T-cell (primary cell): ENCODE data around the gene FTO. TPM values are rescaled to one million over a fixed set of nuclear protein-coding genes. Genes with fewer than 3 reads are reported as not detected.

ENCODE experiments used
- ATAC-seq, 4 experiments: fragments of 200-7000 bp in 3 of 4; fragments of 150-1000 bp in 1 of 4; cut with Tn5 transposase; replicated peaks in 1 of 4; 1 replicate in 3 of 4; 2 replicates in 1 of 4; pipeline ENCODE4 v1.10.0; 2021; ENCODE audit warnings: moderate library complexity in 3 of 4, mild to moderate bottlenecking in 2 of 4, moderate number of reproducible peaks in 1 of 4
- CTCF ChIA-PET, 2 donors: fragments of 300-600 bp; sonication (Branson Sonifier 250); formaldehyde crosslinking; loops; one replicate each; lab custom pipeline; 2022; ENCODE audit warnings: antibody characterized with exemption in 2 of 2; lab: Charles Lee
- POLR2A ChIA-PET, 2 donors: fragments of 300-600 bp; sonication (Branson Sonifier 250); formaldehyde crosslinking; loops; one replicate each; lab custom pipeline; 2022; ENCODE audit warnings: antibody characterized with exemption in 2 of 2; lab: Charles Lee
- DNase-seq, 35 experiments: peaks; one replicate each; pipeline versions ENCODE4 v3.0.0 to v3.0.0-alpha.2; 2013 to 2023
- H3K27ac ChIP-seq: one replicate; pipeline ENCODE4 v1.5.1; 2013; ENCODE audit warnings: low read length
- H3K27me3 ChIP-seq, 2 experiments: replicated peaks in 1 of 2; 1 replicate in 1 of 2; 2 replicates in 1 of 2; pipeline versions ENCODE4 v1.6.1 to v1.7.0; 2013; ENCODE audit warnings: low read length in 1 of 2, mixed read lengths in 1 of 2; ENCODE audit not compliant: control insufficient read depth in 2 of 2, insufficient read depth in 2 of 2; ENCODE audit errors: extremely low read depth in 1 of 2
- H3K36me3 ChIP-seq, 2 donors: 1 replicate in 1 of 2; 2 replicates in 1 of 2; pipeline versions ENCODE4 v1.6.1 to v1.7.0; 2013; ENCODE audit warnings: low read length in 1 of 2; ENCODE audit not compliant: control insufficient read depth in 2 of 2, insufficient read depth in 1 of 2; ENCODE audit errors: extremely low read depth in 1 of 2
- H3K4me1 ChIP-seq, 2 experiments: 1 replicate in 1 of 2; 2 replicates in 1 of 2; pipeline versions ENCODE4 v1.6.1 to v1.7.0; 2013; ENCODE audit warnings: low read length in 2 of 2, mixed read lengths in 1 of 2; ENCODE audit not compliant: insufficient read depth in 2 of 2, control insufficient read depth in 1 of 2; ENCODE audit errors: extremely low read depth in 1 of 2
- H3K4me3 ChIP-seq, 2 donors: 1 replicate in 1 of 2; 2 replicates in 1 of 2; pipeline versions ENCODE4 v1.5.1 to v1.7.0; 2013; ENCODE audit warnings: mild to moderate bottlenecking in 2 of 2, low read length in 1 of 2, moderate library complexity in 1 of 2; ENCODE audit not compliant: control insufficient read depth in 1 of 2; ENCODE audit errors: extremely low read depth in 1 of 2
- H3K9me3 ChIP-seq: 2 replicates; pipeline ENCODE4 v1.7.0; 2013
- H3K27ac Mint-ChIP-seq, 2 donors: one replicate each; pipeline ENCODE4 v1.8.0; 2020 to 2021; ENCODE audit warnings: mild to moderate bottlenecking in 2 of 2, mixed read lengths in 2 of 2
- H3K27me3 Mint-ChIP-seq, 2 donors: one replicate each; pipeline ENCODE4 v1.8.0; 2021 to 2022; ENCODE audit warnings: mixed read lengths in 2 of 2
- H3K36me3 Mint-ChIP-seq: one replicate; pipeline ENCODE4 v1.8.0; 2021; ENCODE audit warnings: mixed read lengths
- H3K4me1 Mint-ChIP-seq, 3 donors: one replicate each; pipeline ENCODE4 v1.8.0; 2020 to 2022; ENCODE audit warnings: mixed read lengths in 3 of 3, mild to moderate bottlenecking in 1 of 3
- H3K4me3 Mint-ChIP-seq, 3 donors: one replicate each; pipeline ENCODE4 v1.8.0; 2020 to 2022; ENCODE audit warnings: mild to moderate bottlenecking in 3 of 3, mixed read lengths in 3 of 3, moderate library complexity in 3 of 3
- H3K9me3 Mint-ChIP-seq, 3 donors: one replicate each; pipeline ENCODE4 v1.8.0; 2020 to 2022; ENCODE audit warnings: mixed read lengths in 3 of 3
- WGBS: methylation state at CpG from one replicate; pipeline ENCODE4 v1.1.5; 2013; ENCODE audit warnings: missing lambda C conversion rate; ENCODE audit not compliant: insufficient coverage; 5-methylcytosine and 5-hydroxymethylcytosine counted together
- total RNA-seq, 35 experiments: library from RNA in 6 of 35; stranded (reverse) in 6 of 35; fragments of 120-200 nt in 1 of 35; gene quantifications; one replicate each; pipeline versions ENCODE4 v1.2.1 to v1.2.4 and lab custom pipeline; 2013 to 2026

The FTO gene
- total RNA-seq, 5 donors from 2014 or later (not counting 1 experiment from before 2014, with no cell fraction given): 44.7 to 69.0 (median 46.0) TPM

GRCh38 chr16:54051821-54052220 is 347.9 kb downstream of the FTO start:
- ChIA-PET POLR2A (no interaction called here), CTCF (no interaction called here)
- Mint-ChIP-seq H3K36me3 (peaks cover 13% of the 10 kb centered on the region), H3K4me1 (peaks cover 0 to 11% (median 5%) of the 10 kb centered on the region in 3 donors), H3K27me3 (no peaks in the 10 kb centered on the region), H3K9me3 (no peaks in the 10 kb centered on the region), H3K4me3 (no peak overlapping the region), H3K27ac (no peak overlapping the region)
- no peak overlapping the region for H3K4me3 ChIP-seq
- WGBS: 37% methylated on average over 4 of the region's 5 CpGs
- no peaks in the 10 kb centered on the region for H3K27me3 ChIP-seq
- ATAC-seq: no peak
- no peaks in the 10 kb centered on the region for H3K36me3 ChIP-seq
- DNase-seq: no peak
- no peaks in the 10 kb centered on the region for H3K9me3 ChIP-seq
- no peak overlapping the region for H3K27ac ChIP-seq
- peaks cover 0 to 4% of the 10 kb centered on the region in 2 experiments for H3K4me1 ChIP-seq

GRCh38 chr16:54052271-54052670 is 348.3 kb downstream of the FTO start:
- DNase-seq (no peak), ATAC-seq (no peak)
- Histone ChIP-seq H3K9me3 (no peaks in the 10 kb centered on the region), H3K4me1 (peaks cover 0 to 4% of the 10 kb centered on the region in 2 experiments), H3K27me3 (no peaks in the 10 kb centered on the region), H3K27ac (no peak overlapping the region), H3K4me3 (no peak overlapping the region), H3K36me3 (no peaks in the 10 kb centered on the region)
- no CpG with 5 or more reads among the region's 5 CpGs for WGBS
- H3K4me1 Mint-ChIP-seq: peaks cover 0 to 11% (median 5%) of the 10 kb centered on the region in 3 donors
- H3K27ac Mint-ChIP-seq: no peak overlapping the region
- peaks cover 18% of the 10 kb centered on the region for H3K36me3 Mint-ChIP-seq
- ChIA-PET POLR2A (no interaction called here), CTCF (no interaction called here)
- no peaks in the 10 kb centered on the region for H3K27me3 Mint-ChIP-seq
- no peaks in the 10 kb centered on the region for H3K9me3 Mint-ChIP-seq
- H3K4me3 Mint-ChIP-seq: no peak overlapping the region

GRCh38 chr16:54053891-54054820 is 350.2 kb downstream of the FTO start:
- ATAC-seq (no peak), DNase-seq (no peak)
- Mint-ChIP-seq H3K9me3 (no peaks in the 10 kb centered on the region), H3K4me1 (peaks cover 0 to 11% (median 5%) of the 10 kb centered on the region in 3 donors), H3K27me3 (no peaks in the 10 kb centered on the region), H3K27ac (no peak overlapping the region), H3K36me3 (peaks cover 18% of the 10 kb centered on the region), H3K4me3 (no peak overlapping the region)
- no peaks in the 10 kb centered on the region for H3K27me3 ChIP-seq
- 94% methylated on average over 6 of the region's 16 CpGs for WGBS
- no peaks in the 10 kb centered on the region for H3K36me3 ChIP-seq
- no peak overlapping the region for H3K27ac ChIP-seq
- no peaks in the 10 kb centered on the region for H3K9me3 ChIP-seq
- CTCF ChIA-PET: no interaction called here
- H3K4me1 ChIP-seq: peaks cover 0 to 4% of the 10 kb centered on the region in 2 experiments
- H3K4me3 ChIP-seq: no peak overlapping the region
- POLR2A ChIA-PET: no interaction called here

- peaks cover 0 to 7% (median 0%) of the 10 kb centered on the region in 3 donors for H3K4me1 Mint-ChIP-seq
- Histone ChIP-seq H3K9me3 (no peaks in the 10 kb centered on the region), H3K4me3 (no peak overlapping the region), H3K4me1 (peaks cover 0 to 4% of the 10 kb centered on the region in 2 experiments), H3K27me3 (no peaks in the 10 kb centered on the region), H3K27ac (no peak overlapping the region), H3K36me3 (no peaks in the 10 kb centered on the region)
- no peaks in the 10 kb centered on the region for H3K27me3 Mint-ChIP-seq
- H3K27ac Mint-ChIP-seq: no peak overlapping the region
- H3K4me3 Mint-ChIP-seq: no peak overlapping the region
- ATAC-seq: no peak
- WGBS: 100% methylated on average over 1 of the region's 4 CpGs
- CTCF ChIA-PET: no interaction called here
- POLR2A ChIA-PET: no interaction called here
- peaks cover 21% of the 10 kb centered on the region for H3K36me3 Mint-ChIP-seq
- no peaks in the 10 kb centered on the region for H3K9me3 Mint-ChIP-seq
- no peak for DNase-seq
Measured at GRCh38 chr16:54055191-54055590, 351.2 kb downstream of the FTO start.

GRCh38 chr16:54055864-54056263 is 351.9 kb downstream of the FTO start:
- no peaks in the 10 kb centered on the region for H3K27me3 Mint-ChIP-seq
- H3K4me1 Mint-ChIP-seq: peaks cover 0 to 3% (median 0%) of the 10 kb centered on the region in 3 donors
- no CpG with 5 or more reads among the region's 3 CpGs for WGBS
- ATAC-seq (no peak), DNase-seq (no peak)
- no peak overlapping the region for H3K4me3 ChIP-seq
- no peak overlapping the region for H3K27ac Mint-ChIP-seq
- ChIA-PET CTCF (no interaction called here), POLR2A (no interaction called here)
- no peaks in the 10 kb centered on the region for H3K9me3 ChIP-seq
- H3K36me3 Mint-ChIP-seq: peaks cover 26% of the 10 kb centered on the region
- H3K36me3 ChIP-seq: no peaks in the 10 kb centered on the region
- H3K27me3 ChIP-seq: no peaks in the 10 kb centered on the region
- H3K9me3 Mint-ChIP-seq: no peaks in the 10 kb centered on the region
- no peak overlapping the region for H3K27ac ChIP-seq
- peaks cover 0 to 2% of the 10 kb centered on the region in 2 experiments for H3K4me1 ChIP-seq
- H3K4me3 Mint-ChIP-seq: no peak overlapping the region

GRCh38 chr16:54056921-54057320 is 353.0 kb downstream of the FTO start:
- Mint-ChIP-seq H3K27ac (no peak overlapping the region), H3K9me3 (no peaks in the 10 kb centered on the region), H3K27me3 (no peaks in the 10 kb centered on the region), H3K4me1 (no peaks in the 10 kb centered on the region), H3K4me3 (no peak overlapping the region), H3K36me3 (peaks cover 31% of the 10 kb centered on the region)
- 86% methylated on average over 1 of the region's 3 CpGs for WGBS
- H3K27ac ChIP-seq: no peak overlapping the region
- ChIA-PET CTCF (no interaction called here), POLR2A (interaction anchor here in 1 of 2 donors (0.5 kb wide), 1 partner anchor 440 kb away, joined by 11 read pairs; no protein-coding TSS in a partner anchor)
- no peak for DNase-seq
- no peaks in the 10 kb centered on the region for H3K4me1 ChIP-seq
- no peaks in the 10 kb centered on the region for H3K36me3 ChIP-seq
- no peak for ATAC-seq
- no peaks in the 10 kb centered on the region for H3K27me3 ChIP-seq
- H3K9me3 ChIP-seq: no peaks in the 10 kb centered on the region
- H3K4me3 ChIP-seq: no peak overlapping the region
